ENCODE measurements around the gene CCNY.

Gene CCNY

GRCh38 chr10:35345383-35345742 lies 9.1 kb downstream of the CCNY start:
- H3K79me2 ChIP-seq (ENCODE audit: insufficient read depth, low read depth), result peaks cover 77% of the 10 kb centered on the region
- no peak overlapping the region for H3K4me2 ChIP-seq
- no peaks in the 10 kb centered on the region for H3K36me3 ChIP-seq (ENCODE audit: insufficient read depth)
- no peak overlapping the region for H2AFZ ChIP-seq (ENCODE audit: low read depth)
- H3K9ac ChIP-seq, result no peak overlapping the region
- peaks cover 6% of the 10 kb centered on the region; the same call in 1 of the 2 replicates for H4K20me1 ChIP-seq (ENCODE audit: insufficient read depth)
- H3K27ac ChIP-seq, result no peak overlapping the region
- peaks cover 31% of the 10 kb centered on the region for H3K4me1 ChIP-seq (ENCODE audit: low read depth, poor library complexity, severe bottlenecking)
- TF ChIP-seq, protein P1, sequence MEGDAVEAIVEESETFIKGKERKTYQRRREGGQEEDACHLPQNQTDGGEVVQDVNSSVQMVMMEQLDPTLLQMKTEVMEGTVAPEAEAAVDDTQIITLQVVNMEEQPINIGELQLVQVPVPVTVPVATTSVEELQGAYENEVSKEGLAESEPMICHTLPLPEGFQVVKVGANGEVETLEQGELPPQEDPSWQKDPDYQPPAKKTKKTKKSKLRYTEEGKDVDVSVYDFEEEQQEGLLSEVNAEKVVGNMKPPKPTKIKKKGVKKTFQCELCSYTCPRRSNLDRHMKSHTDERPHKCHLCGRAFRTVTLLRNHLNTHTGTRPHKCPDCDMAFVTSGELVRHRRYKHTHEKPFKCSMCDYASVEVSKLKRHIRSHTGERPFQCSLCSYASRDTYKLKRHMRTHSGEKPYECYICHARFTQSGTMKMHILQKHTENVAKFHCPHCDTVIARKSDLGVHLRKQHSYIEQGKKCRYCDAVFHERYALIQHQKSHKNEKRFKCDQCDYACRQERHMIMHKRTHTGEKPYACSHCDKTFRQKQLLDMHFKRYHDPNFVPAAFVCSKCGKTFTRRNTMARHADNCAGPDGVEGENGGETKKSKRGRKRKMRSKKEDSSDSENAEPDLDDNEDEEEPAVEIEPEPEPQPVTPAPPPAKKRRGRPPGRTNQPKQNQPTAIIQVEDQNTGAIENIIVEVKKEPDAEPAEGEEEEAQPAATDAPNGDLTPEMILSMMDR (conservative IDR thresholded peaks at IDR 0.05; ENCODE audit: low read depth, low read length), result no peak
- no peaks in the 10 kb centered on the region for H3K27me3 ChIP-seq (ENCODE audit: insufficient read depth, low read depth)
- no peak overlapping the region for H3K4me3 ChIP-seq (IDR thresholded peaks at IDR 0.05; ENCODE audit: insufficient read depth, low read depth, low read length)

GRCh38 chr10:35346248-35346647 lies 9.9 kb downstream of the CCNY start:
- Histone ChIP-seq H3K27ac (no peak overlapping the region), H3K27me3 (ENCODE audit: insufficient read depth, low read depth) (no peaks in the 10 kb centered on the region), H3K36me3 (ENCODE audit: insufficient read depth) (no peaks in the 10 kb centered on the region), H3K79me2 (ENCODE audit: insufficient read depth, low read depth) (peaks cover 79% of the 10 kb centered on the region), H2AFZ (ENCODE audit: low read depth) (no peak overlapping the region), H3K4me2 (no peak overlapping the region), H3K4me3 (IDR thresholded peaks at IDR 0.05; ENCODE audit: insufficient read depth, low read depth, low read length) (no peak overlapping the region), H3K4me1 (ENCODE audit: low read depth, poor library complexity, severe bottlenecking) (peaks cover 25% of the 10 kb centered on the region), H3K9ac (no peak overlapping the region), H4K20me1 (ENCODE audit: insufficient read depth) (peaks cover 6% of the 10 kb centered on the region; the same call in 1 of the 2 replicates)
- TF ChIP-seq, protein P1 (conservative IDR thresholded peaks at IDR 0.05; ENCODE audit: low read depth, low read length), result no peak

- Histone ChIP-seq H3K4me1 (ENCODE audit: low read depth, poor library complexity, severe bottlenecking) (peaks cover 19% of the 10 kb centered on the region), H3K4me2 (no peak overlapping the region), H3K27me3 (ENCODE audit: insufficient read depth, low read depth) (no peaks in the 10 kb centered on the region), H3K79me2 (ENCODE audit: insufficient read depth, low read depth) (peaks cover 76% of the 10 kb centered on the region), H3K4me3 (IDR thresholded peaks at IDR 0.05; ENCODE audit: insufficient read depth, low read depth, low read length) (no peak overlapping the region), H4K20me1 (ENCODE audit: insufficient read depth) (peaks cover 6% of the 10 kb centered on the region; the same call in 1 of the 2 replicates), H3K36me3 (ENCODE audit: insufficient read depth) (no peaks in the 10 kb centered on the region), H3K27ac (no peak overlapping the region), H3K9ac (no peak overlapping the region), H2AFZ (ENCODE audit: low read depth) (no peak overlapping the region)
- TF ChIP-seq, protein P1 (conservative IDR thresholded peaks at IDR 0.05; ENCODE audit: low read depth, low read length), result no peak
These were observed 10.8 kb downstream of the CCNY start for GRCh38 chr10:35347121-35347562.

DNA sequence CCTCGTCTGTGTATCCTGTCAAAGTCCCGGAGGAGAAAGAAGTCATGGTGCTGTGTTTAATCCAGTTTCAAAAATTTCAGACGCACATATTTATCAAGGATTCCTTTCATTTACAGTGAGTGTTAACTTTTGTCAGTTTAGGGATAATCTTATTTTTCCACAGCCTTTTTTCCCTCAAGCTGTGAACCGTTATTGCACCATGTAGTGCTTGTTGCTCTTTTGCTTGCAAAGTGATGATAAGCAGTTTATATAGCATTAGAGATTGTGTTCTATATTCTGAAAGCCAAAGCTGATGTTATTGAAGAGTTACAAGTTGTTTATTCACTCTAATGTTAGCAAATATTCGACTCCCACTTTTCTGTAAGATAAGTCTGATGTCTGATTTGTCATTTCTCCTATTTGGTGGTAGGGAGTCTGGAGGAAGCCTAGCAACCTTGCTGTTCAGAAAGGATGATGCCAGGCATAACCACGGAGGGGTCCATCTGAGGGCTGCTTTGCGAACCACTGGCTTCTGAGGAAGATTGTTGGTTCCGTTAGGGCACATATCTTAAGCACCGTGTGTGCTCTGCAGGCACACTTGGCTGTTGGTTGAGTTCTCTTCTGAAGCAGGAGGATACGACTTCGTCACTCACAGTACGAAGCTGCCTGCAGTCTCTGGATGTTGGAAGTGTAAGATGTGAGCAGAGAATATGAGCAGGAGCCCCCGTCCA lies 11.7 kb downstream of the CCNY start:
- H2AFZ ChIP-seq (ENCODE audit: low read depth), result no peak overlapping the region
- H3K27me3 ChIP-seq (ENCODE audit: insufficient read depth, low read depth), result no peaks in the 10 kb centered on the region
- no peak overlapping the region for H3K27ac ChIP-seq
- H3K4me1 ChIP-seq (ENCODE audit: low read depth, poor library complexity, severe bottlenecking), result peaks cover 9% of the 10 kb centered on the region
- H3K9ac ChIP-seq, result no peak overlapping the region
- peaks cover 6% of the 10 kb centered on the region; the same call in 1 of the 2 replicates for H4K20me1 ChIP-seq (ENCODE audit: insufficient read depth)
- TF ChIP-seq, protein P1 (conservative IDR thresholded peaks at IDR 0.05; ENCODE audit: low read depth, low read length), result no peak
- no peak overlapping the region for H3K4me2 ChIP-seq
- H3K4me3 ChIP-seq (IDR thresholded peaks at IDR 0.05; ENCODE audit: insufficient read depth, low read depth, low read length), result no peak overlapping the region
- peaks cover 67% of the 10 kb centered on the region for H3K79me2 ChIP-seq (ENCODE audit: insufficient read depth, low read depth)
- H3K36me3 ChIP-seq (ENCODE audit: insufficient read depth), result no peaks in the 10 kb centered on the region

Measured in KMS-11 (cell line).